IMR-90 (cell line): ENCODE results near the gene FUCA2. TPM values are rescaled to one million over a fixed set of nuclear protein-coding genes. Genes with fewer than 3 reads are reported as not detected.

Experiments
- ATAC-seq: fragments of 200-7000 bp; cut with Tn5 transposase; 2 replicates; pipeline ENCODE4 v1.9.1; 2020; ENCODE audit warnings: low read depth, mild to moderate bottlenecking, moderate library complexity
- BruUV-seq: library from RNA; stranded (reverse); fragments of 400-500 nt; replicated peaks from 2 replicates; lab custom pipeline; 2021; lab: Mats Ljungman, UMichigan
- CTCF ChIA-PET: fragments of 300-600 bp; formaldehyde crosslinking; extraction: SDS; loops from one replicate; lab custom pipeline; 2021; ENCODE audit warnings: antibody characterized with exemption; lab: Yijun Ruan, JAX
- POLR2A ChIA-PET: fragments of 300-600 bp; sonication (Branson Sonifier 250); formaldehyde crosslinking; loops from one replicate; lab custom pipeline; 2022; ENCODE audit warnings: antibody characterized with exemption; ENCODE audit not compliant: unreplicated experiment; lab: Charles Lee
- DNase-seq: peaks from one replicate; pipeline ENCODE4 v3.0.0; 2013
- H2AFZ ChIP-seq: replicated peaks from 2 replicates; pipeline ENCODE3; 2013; ENCODE audit warnings: low read length, mild to moderate bottlenecking; ENCODE audit not compliant: poor library complexity
- H2AK5ac ChIP-seq: 2 replicates; pipeline ENCODE4 v1.6.1; 2013; ENCODE audit warnings: low read depth, low read length, inconsistent platforms
- H2AK9ac ChIP-seq: replicated peaks from 2 replicates; pipeline ENCODE3; 2013; ENCODE audit warnings: mild to moderate bottlenecking, low read depth, low read length, moderate library complexity; ENCODE audit not compliant: poor library complexity
- H2BK120ac ChIP-seq: 2 replicates; pipeline ENCODE4 v1.6.1; 2013; ENCODE audit warnings: low read depth, low read length, inconsistent platforms
- H2BK15ac ChIP-seq: 3 replicates; pipeline ENCODE4 v1.6.1; 2013; ENCODE audit warnings: low read depth, low read length, inconsistent platforms
- H2BK20ac ChIP-seq: 2 replicates; pipeline ENCODE4 v1.6.1; 2013; ENCODE audit warnings: low read depth, mild to moderate bottlenecking, inconsistent platforms, low read length, moderate library complexity
- H2BK5ac ChIP-seq: 2 replicates; pipeline ENCODE4 v1.6.1; 2013; ENCODE audit warnings: mild to moderate bottlenecking, low read depth, low read length, inconsistent platforms; ENCODE audit not compliant: poor library complexity, severe bottlenecking
- H3K14ac ChIP-seq: replicated peaks from 2 replicates; pipeline ENCODE4 v1.6.1; 2013; ENCODE audit warnings: low read depth, low read length, inconsistent platforms
- H3K18ac ChIP-seq: 2 replicates; pipeline ENCODE4 v1.6.1; 2013; ENCODE audit warnings: low read depth, low read length, control low read depth
- H3K23ac ChIP-seq: 2 replicates; pipeline ENCODE4 v1.6.1; 2013; ENCODE audit warnings: low read depth, low read length, inconsistent platforms
- H3K27ac ChIP-seq: 2 replicates; pipeline ENCODE4 v1.5.1; 2013; ENCODE audit warnings: mild to moderate bottlenecking, control low read depth, low read length; ENCODE audit not compliant: insufficient read depth
- H3K27me3 ChIP-seq: 2 replicates; pipeline ENCODE4 v1.6.1; 2013; ENCODE audit warnings: low read length; ENCODE audit not compliant: control insufficient read depth, insufficient read depth
- H3K36me3 ChIP-seq: 2 replicates; pipeline ENCODE4 v1.6.1; 2013; ENCODE audit warnings: low read length, mixed read lengths; ENCODE audit not compliant: control insufficient read depth, insufficient read depth
- H3K4ac ChIP-seq: 2 replicates; pipeline ENCODE4 v1.6.1; 2013; ENCODE audit warnings: low read depth, low read length, inconsistent platforms
- H3K4me1 ChIP-seq: 2 replicates; pipeline ENCODE4 v1.6.1; 2013; ENCODE audit warnings: low read length, mixed read lengths; ENCODE audit not compliant: control insufficient read depth, insufficient read depth
- H3K4me2 ChIP-seq: 2 replicates; pipeline ENCODE4 v1.6.1; 2013; ENCODE audit warnings: low read depth, mild to moderate bottlenecking, control low read depth, low read length, moderate library complexity
- H3K4me3 ChIP-seq: 2 replicates; pipeline ENCODE4 v1.5.1; 2013; ENCODE audit warnings: low read depth, mild to moderate bottlenecking, control low read depth, low read length, moderate library complexity; ENCODE audit not compliant: insufficient read depth
- H3K56ac ChIP-seq: 2 replicates; pipeline ENCODE4 v1.6.1; 2013; ENCODE audit warnings: low read length, inconsistent platforms; ENCODE audit not compliant: insufficient read depth; ENCODE audit errors: extremely low read depth
- H3K79me1 ChIP-seq, 2 experiments: 2 replicates each; pipeline ENCODE4 v1.6.1; 2013; ENCODE audit warnings: low read length in 2 of 2, inconsistent platforms in 1 of 2, low read depth in 1 of 2
- H3K9ac ChIP-seq: 2 replicates; pipeline ENCODE4 v1.6.1; 2013; ENCODE audit warnings: low read depth, low read length, control low read depth
- H3K9me1 ChIP-seq: 2 replicates; pipeline ENCODE4 v1.6.1; 2013; ENCODE audit warnings: low read length, inconsistent platforms; ENCODE audit not compliant: insufficient read depth
- H3K9me3 ChIP-seq: 2 replicates; pipeline ENCODE4 v1.6.1; 2013; ENCODE audit warnings: low read length; ENCODE audit not compliant: control insufficient read depth, insufficient read depth
- H4K20me1 ChIP-seq: 2 replicates; pipeline ENCODE4 v1.6.1; 2013; ENCODE audit warnings: low read length, inconsistent platforms; ENCODE audit not compliant: insufficient read depth
- H4K5ac ChIP-seq: 2 replicates; pipeline ENCODE4 v1.6.1; 2013; ENCODE audit warnings: mild to moderate bottlenecking, low read depth, low read length, control low read depth
- H4K8ac ChIP-seq, 2 experiments: 2 replicates each; pipeline ENCODE4 v1.6.1; 2013; ENCODE audit warnings: low read depth in 2 of 2, low read length in 2 of 2, control low read depth in 1 of 2, inconsistent platforms in 1 of 2
- H4K91ac ChIP-seq: 2 replicates; pipeline ENCODE4 v1.6.1; 2013; ENCODE audit warnings: low read depth, low read length, inconsistent platforms; ENCODE audit not compliant: insufficient read depth
- CEBPB ChIP-seq: IDR thresholded peaks from 2 replicates; pipeline ENCODE4 v1.6.1; 2012; ENCODE audit warnings: low read depth, low read length, improper control_type of control experiment
- CHD1 ChIP-seq: IDR thresholded peaks from 2 replicates; pipeline ENCODE4 v1.6.1; 2012; ENCODE audit warnings: low read depth, low read length, improper control_type of control experiment
- CTCF ChIP-seq: conservative IDR thresholded peaks from 2 replicates; pipeline ENCODE4 v1.5.1; 2012; ENCODE audit warnings: mild to moderate bottlenecking, low read depth, low read length, improper control_type of control experiment
- ELK1 ChIP-seq: fragments of 150-350 bp; IDR thresholded peaks from 2 replicates; pipeline ENCODE4 v1.6.1; 2016; ENCODE audit warnings: low read depth, mild to moderate bottlenecking, low read length, moderate library complexity, borderline replicate concordance
- FOS ChIP-seq: fragments of 150-350 bp; IDR thresholded peaks from 2 replicates; pipeline ENCODE4 v1.6.1; 2016; ENCODE audit warnings: low read depth, low read length
- MAFK ChIP-seq: IDR thresholded peaks from 2 replicates; pipeline ENCODE4 v1.6.1; 2012; ENCODE audit warnings: low read depth, low read length, improper control_type of control experiment
- MAZ ChIP-seq: IDR thresholded peaks from 2 replicates; pipeline ENCODE4 v1.6.1; 2012; ENCODE audit warnings: low read depth, mild to moderate bottlenecking, low read length, improper control_type of control experiment, moderate library complexity, borderline replicate concordance
- MXI1 ChIP-seq: IDR thresholded peaks from 2 replicates; pipeline ENCODE4 v1.6.1; 2012; ENCODE audit warnings: low read depth, mild to moderate bottlenecking, low read length, moderate library complexity, borderline replicate concordance
- NFE2L2 ChIP-seq: fragments of 150-350 bp; IDR thresholded peaks from 2 replicates; pipeline ENCODE4 v1.6.1; 2016; ENCODE audit warnings: low read depth, mild to moderate bottlenecking, low read length
- RAD21 ChIP-seq: IDR thresholded peaks from 2 replicates; pipeline ENCODE4 v1.6.1; 2012; ENCODE audit warnings: low read length, improper control_type of control experiment
- RCOR1 ChIP-seq: IDR thresholded peaks from 2 replicates; pipeline ENCODE4 v1.6.1; 2012; ENCODE audit warnings: mild to moderate bottlenecking, low read length, improper control_type of control experiment; ENCODE audit not compliant: insufficient replicate concordance
- RFX5 ChIP-seq: IDR thresholded peaks from 2 replicates; pipeline ENCODE4 v1.8.0; 2012; ENCODE audit warnings: low read depth, mild to moderate bottlenecking, low read length, moderate library complexity
- SMC3 ChIP-seq: fragments of 150-350 bp; IDR thresholded peaks from 2 replicates; pipeline ENCODE4 v1.6.1; 2016; ENCODE audit warnings: low read depth, mild to moderate bottlenecking, antibody characterized with exemption, low read length, moderate library complexity
- USF2 ChIP-seq: fragments of 150-350 bp; IDR thresholded peaks from 2 replicates; pipeline ENCODE4 v1.6.1; 2017; ENCODE audit warnings: mild to moderate bottlenecking, antibody characterized with exemption, low read length, low read depth
- WGBS, 2 experiments: methylation state at CpG; one replicate each; pipeline versions ENCODE4 v1.1.5 to v1.1.7; 2013; ENCODE audit warnings: missing lambda C conversion rate in 2 of 2; ENCODE audit not compliant: insufficient read length in 1 of 2; ENCODE audit errors: extremely low coverage in 2 of 2; 5-methylcytosine and 5-hydroxymethylcytosine counted together
- dilution Hi-C: fragments of 300-500 bp; cut with HindIII; formaldehyde crosslinking; loops from one replicate; pipeline ENCODE4 v1.14.3; 2018; ENCODE audit warnings: low sequenced_read_pairs; ENCODE audit not compliant: unreplicated experiment
- in situ Hi-C: fragments of 300-500 bp; cut with MboI; formaldehyde crosslinking; loops from 3 replicates; pipeline ENCODE4 v1.14.3; 2019; ENCODE audit warnings: low sequenced_read_pairs, inconsistent platforms, mixed read lengths
- intact Hi-C: fragments of 100-400 bp; cut with micrococcal nuclease; formaldehyde crosslinking; loops from 2 replicates; pipeline ENCODE4 v1.10.0; 2022
- polyA plus RNA-seq, 3 experiments: library from polyadenylated mRNA; depleted of rRNA; stranded (reverse); fragments of >200 nt; gene quantifications; 2 replicates each; pipeline ENCODE4 v1.2.3, GENCODE V29; 2012; ENCODE audit warnings: low replicate concordance in 1 of 3
- total RNA-seq: library from RNA; depleted of rRNA; stranded (reverse); fragments of >200 nt; gene quantifications from 2 replicates; pipeline ENCODE4 v1.2.3, GENCODE V29; 2012

Gene FUCA2
- total and polyA plus RNA-seq, 2 of the 4 experiments (the other 2 are of a cell fraction) = 44.1 to 47.4 TPM

GRCh38 chr6:143449082-143449713 is 62.3 kb downstream of the FUCA2 start:
- Histone ChIP-seq H2AK9ac (no peak overlapping the region), H3K56ac (0 out of 2 replicates have a peak overlapping the region, but pooled peaks have one; percentile 89), H2BK20ac (no peak overlapping the region), H2BK120ac (no peak overlapping the region), H3K4me2 (peak overlapping the region; percentile 99), H3K27ac (peak overlapping the region; percentile 71; the same call in 1 of the 2 replicates), H3K4me3 (peak overlapping the region; percentile 75), H3K9ac (peak overlapping the region; percentile 87), H2BK5ac (no peak overlapping the region), H2BK15ac (0 out of 3 replicates have a peak overlapping the region, but pooled peaks have one; percentile 43), H3K23ac (peak overlapping the region; percentile 91), H3K4ac (0 out of 2 replicates have a peak overlapping the region, but pooled peaks have one; percentile 2), H3K27me3 (no peaks in the 10 kb centered on the region), H4K91ac (no peak overlapping the region), H3K36me3 (peaks cover 2% of the 10 kb centered on the region; the same call in 1 of the 2 replicates), H3K18ac (no peak overlapping the region), H2AK5ac (no peak overlapping the region), H3K79me1 (peaks cover 15 to 42% of the 10 kb centered on the region in 2 experiments), H3K4me1 (peaks cover 7% of the 10 kb centered on the region), H4K5ac (peak overlapping the region; percentile 41), H4K8ac (peak overlapping the region; percentile 70 to 76; a peak in 3 of 4 replicates), H3K14ac (peak overlapping the region; percentile 35; the same call in 1 of the 2 replicates), H3K9me1 (no peaks in the 10 kb centered on the region), H2AFZ (no peak overlapping the region), H4K20me1 (no peaks in the 10 kb centered on the region), H3K9me3 (no peaks in the 10 kb centered on the region)
- WGBS, 2 experiments = no CpG with 5 or more reads among the region's 6 CpGs
- intact Hi-C loops = loop anchor here (10.0 kb wide), 1 partner anchor 566 kb away; no protein-coding TSS in a partner anchor
- no peak for ATAC-seq
- no peak for DNase-seq
- dilution Hi-C loops = no loop called here
- POLR2A ChIA-PET = no interaction called here
- in situ Hi-C loops = no loop called here
- CTCF ChIA-PET = no interaction called here
- no TSS peak for BruUV-seq
- TF ChIP-seq RCOR1 = no peak
- TF ChIP-seq MXI1 = no peak
- no peak for TF ChIP-seq MAFK
- TF ChIP-seq NFE2L2 = no peak
- no peak for TF ChIP-seq FOS
- no peak for TF ChIP-seq MAZ
- TF ChIP-seq ELK1 = no peak
- no peak for TF ChIP-seq CHD1
- no peak for TF ChIP-seq CTCF
- no peak for TF ChIP-seq SMC3
- TF ChIP-seq USF2 = no peak
- no peak for TF ChIP-seq CEBPB
- TF ChIP-seq RFX5 = no peak
- no peak for TF ChIP-seq RAD21
